Activated naive CD8-positive, alpha-beta T cell treated with anti-CD3 and anti-CD28 coated beads, Interleukin-2, amount 50 U/mL, for 24 hours (primary cell): ENCODE measurements around the gene MUC4.
"Not testable (repeated sequence)": the region's sequence is repeated elsewhere in the genome, so short reads cannot be mapped to it uniquely, and the experiment has no call there.

Source experiments
- ATAC-seq: fragments of 150-1000 bp; cut with Tn5 transposase; one replicate; pipeline ENCODE4 v1.10.0; 2021
- DNase-seq: peaks from one replicate; pipeline ENCODE4 v3.0.0; 2021
- H3K27ac Mint-ChIP-seq: one replicate; pipeline ENCODE4 v1.8.0; 2021; ENCODE audit warnings: mild to moderate bottlenecking, mixed read lengths
- H3K27me3 Mint-ChIP-seq: one replicate; pipeline ENCODE4 v1.8.0; 2021; ENCODE audit warnings: mixed read lengths
- H3K36me3 Mint-ChIP-seq: one replicate; pipeline ENCODE4 v1.8.0; 2021; ENCODE audit warnings: low read depth, mixed read lengths
- H3K4me1 Mint-ChIP-seq: one replicate; pipeline ENCODE4 v1.8.0; 2021; ENCODE audit warnings: mixed read lengths
- H3K4me3 Mint-ChIP-seq: one replicate; pipeline ENCODE4 v1.8.0; 2021; ENCODE audit warnings: mild to moderate bottlenecking, moderate library complexity, mixed read lengths
- H3K9me3 Mint-ChIP-seq: one replicate; pipeline ENCODE4 v1.8.0; 2021; ENCODE audit warnings: mixed read lengths

The MUC4 gene

DNA sequence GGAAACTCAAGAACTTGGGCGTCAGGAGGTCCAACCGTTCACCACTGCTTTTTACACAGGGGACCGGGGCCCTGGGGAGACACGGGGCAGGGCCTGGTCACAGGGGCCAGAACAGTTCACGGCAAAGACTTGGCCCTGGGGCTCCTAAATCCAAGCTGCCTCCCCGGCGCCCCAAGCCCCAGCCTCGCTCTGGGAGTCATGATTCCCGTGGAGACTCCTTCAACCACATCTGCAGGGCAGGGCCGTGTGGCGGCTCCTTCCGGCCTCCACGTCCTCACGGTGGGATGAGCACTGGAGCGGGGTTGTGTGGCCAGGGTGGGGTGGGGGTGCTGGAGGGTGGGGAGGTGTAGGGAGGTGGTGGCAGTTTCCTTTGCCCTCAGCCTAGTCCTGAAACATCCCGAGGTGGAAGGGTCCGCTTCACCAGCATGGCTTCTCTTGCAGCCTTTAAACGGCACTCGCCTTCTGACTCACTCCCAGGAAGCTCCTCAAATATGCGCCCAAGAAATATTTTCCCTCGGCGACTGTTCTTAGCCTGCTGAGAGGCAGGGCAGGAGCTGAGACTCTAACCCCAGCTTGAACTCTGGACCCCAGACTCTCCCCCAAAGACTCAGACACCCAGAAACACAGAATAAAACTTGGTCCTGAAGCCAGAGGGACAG lies 1.8 kb downstream of the MUC4 start:
- Mint-ChIP-seq H3K4me1 (peaks cover 10% of the 10 kb centered on the region), H3K36me3 (no peaks in the 10 kb centered on the region), H3K27ac (no peak overlapping the region), H3K27me3 (peaks cover 11% of the 10 kb centered on the region), H3K4me3 (no peak overlapping the region), H3K9me3 (no peaks in the 10 kb centered on the region)
- ATAC-seq (no peak), DNase-seq (no peak)

DNA sequence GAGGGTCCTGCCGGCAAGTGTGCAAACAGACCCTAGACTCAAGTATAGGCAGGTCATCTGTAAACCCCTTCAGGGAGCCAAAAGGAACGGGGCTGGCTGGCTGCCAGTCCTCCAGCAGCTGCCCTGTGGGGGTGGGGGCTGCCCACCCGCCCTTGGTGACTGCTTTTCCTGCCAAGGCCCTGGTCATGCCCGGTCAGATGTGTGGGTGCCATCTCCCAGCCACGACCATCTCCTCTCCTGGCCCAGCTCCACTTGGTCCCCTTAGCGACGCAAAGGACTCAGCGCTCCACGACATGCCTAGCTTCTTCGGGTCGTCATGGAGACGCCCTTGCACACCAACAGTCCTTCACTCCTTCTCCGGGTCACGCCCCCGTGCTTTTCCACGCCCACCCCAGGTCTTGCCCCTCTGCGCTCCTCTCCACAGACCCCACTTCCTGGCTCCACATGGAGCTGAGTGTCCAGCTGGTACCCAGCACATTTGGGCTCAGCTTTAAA lies 2.4 kb downstream of the MUC4 start:
- ATAC-seq (no peak), DNase-seq (no peak)
- Mint-ChIP-seq H3K4me3 (no peak overlapping the region), H3K27me3 (peaks cover 11% of the 10 kb centered on the region), H3K36me3 (no peaks in the 10 kb centered on the region), H3K9me3 (no peaks in the 10 kb centered on the region), H3K27ac (no peak overlapping the region), H3K4me1 (peaks cover 16% of the 10 kb centered on the region)

DNA sequence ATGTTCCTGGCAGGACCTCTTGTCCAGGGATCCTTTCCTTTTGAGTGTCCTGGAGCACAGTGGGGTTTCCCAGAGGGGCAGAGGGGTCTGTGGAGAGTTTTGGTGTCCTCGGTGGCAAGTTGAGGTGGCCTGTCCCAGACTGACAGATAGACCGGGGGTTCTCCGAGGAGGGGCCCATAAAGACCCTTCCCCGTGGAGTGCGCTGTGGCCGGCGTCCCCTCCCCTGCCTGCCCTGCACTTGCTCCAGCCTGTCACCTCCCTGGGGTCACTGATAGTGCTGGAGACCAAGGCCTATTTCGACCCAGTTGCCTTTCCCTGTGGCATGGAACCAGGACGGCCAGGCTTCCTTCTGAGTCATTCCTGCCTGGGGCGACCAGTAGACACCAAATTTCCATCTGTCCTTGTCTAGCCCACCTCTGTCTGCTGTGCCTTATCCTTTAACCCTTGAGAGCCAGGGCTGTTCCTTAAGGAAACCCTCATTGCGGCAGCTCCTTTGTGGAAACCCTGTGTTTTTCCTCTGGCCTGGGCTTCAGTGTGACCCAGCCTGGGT lies 2.9 kb downstream of the MUC4 start:
- Mint-ChIP-seq H3K9me3 (no peaks in the 10 kb centered on the region), H3K27me3 (peaks cover 11% of the 10 kb centered on the region), H3K4me3 (no peak overlapping the region), H3K36me3 (no peaks in the 10 kb centered on the region), H3K27ac (no peak overlapping the region), H3K4me1 (peaks cover 21% of the 10 kb centered on the region)
- no peak for ATAC-seq
- no peak for DNase-seq

DNA sequence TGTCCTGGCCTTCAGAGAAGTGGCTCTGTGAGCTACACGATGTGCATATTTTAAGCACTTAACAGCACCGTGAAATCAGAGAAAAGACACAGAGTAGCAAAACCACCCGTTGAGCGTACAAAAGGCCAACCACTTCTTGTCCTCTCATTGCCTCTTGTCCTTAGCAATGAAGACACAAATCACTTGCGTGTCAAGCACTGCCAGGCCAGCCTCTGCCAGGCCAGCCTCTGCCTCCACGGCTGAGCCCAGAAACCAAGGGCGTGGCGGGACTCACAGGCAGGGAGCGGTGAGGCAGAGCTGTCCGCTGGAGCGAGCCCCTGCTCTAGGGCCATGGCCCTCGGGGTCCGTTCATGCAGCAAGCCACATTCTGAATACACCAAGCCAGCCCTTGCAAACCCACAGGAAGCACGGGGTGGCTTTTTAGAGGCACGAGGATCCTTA lies 4.0 kb downstream of the MUC4 start:
- Mint-ChIP-seq H3K9me3 (no peaks in the 10 kb centered on the region), H3K27me3 (peaks cover 14% of the 10 kb centered on the region), H3K4me1 (peaks cover 31% of the 10 kb centered on the region), H3K4me3 (no peak overlapping the region), H3K27ac (no peak overlapping the region), H3K36me3 (no peaks in the 10 kb centered on the region)
- no peak for ATAC-seq
- DNase-seq, result no peak

DNA sequence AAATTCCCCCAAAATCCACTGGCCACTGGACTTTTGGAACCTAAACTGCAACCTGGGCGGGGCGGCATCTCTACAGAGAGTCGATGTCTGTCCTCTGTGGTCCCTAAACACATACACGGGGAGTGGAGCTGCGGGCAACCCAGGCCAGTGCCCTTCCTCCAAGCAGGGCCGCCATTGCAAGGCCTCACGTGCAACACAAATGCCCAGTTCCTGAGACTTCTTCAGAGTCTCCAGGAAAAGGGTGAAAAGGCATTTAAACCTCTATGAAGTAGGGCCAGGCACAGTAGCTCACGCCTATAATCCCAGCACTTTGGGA lies 4.9 kb downstream of the MUC4 start:
- Mint-ChIP-seq H3K27ac (no peak overlapping the region), H3K36me3 (no peaks in the 10 kb centered on the region), H3K9me3 (no peaks in the 10 kb centered on the region), H3K27me3 (peaks cover 14% of the 10 kb centered on the region), H3K4me1 (peaks cover 39% of the 10 kb centered on the region), H3K4me3 (no peak overlapping the region)
- no peak for ATAC-seq
- no peak for DNase-seq

DNA sequence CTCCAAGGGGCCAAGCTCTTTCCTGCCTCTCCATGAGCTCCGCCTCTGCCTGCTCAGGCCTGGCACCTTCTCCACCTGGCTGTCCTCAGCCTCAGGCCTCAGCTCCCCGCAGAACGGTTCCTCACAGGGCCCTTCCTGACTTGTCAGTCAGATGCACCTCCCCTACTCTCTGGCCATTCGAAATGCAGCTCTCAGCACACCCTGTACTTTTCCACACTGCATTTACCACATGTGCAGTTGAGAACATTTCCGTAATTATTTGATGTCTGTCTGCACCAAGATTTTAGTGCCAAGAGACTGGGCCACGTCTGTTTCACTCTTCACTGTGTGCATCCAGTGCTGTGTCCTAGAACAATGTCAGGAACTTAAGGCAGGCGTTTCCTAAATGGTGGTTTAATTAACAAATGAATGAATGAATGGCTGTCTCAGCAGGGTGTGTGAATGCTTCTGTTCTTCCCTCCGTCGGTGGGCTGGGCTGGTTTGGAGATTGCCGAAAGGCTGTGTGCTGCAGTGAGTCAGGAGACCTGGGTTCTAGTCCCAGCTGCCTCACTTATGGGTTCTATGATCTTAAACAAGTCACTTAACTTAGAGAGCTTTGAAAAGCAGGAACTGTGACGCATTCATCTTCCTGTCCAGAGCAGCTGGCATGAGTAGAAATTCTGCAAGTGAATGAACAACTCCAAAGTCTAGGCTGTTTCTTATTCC lies 5.4 kb downstream of the MUC4 start:
- ATAC-seq (no peak), DNase-seq (no peak)
- Mint-ChIP-seq H3K9me3 (no peaks in the 10 kb centered on the region), H3K4me3 (no peak overlapping the region), H3K36me3 (no peaks in the 10 kb centered on the region), H3K27me3 (peaks cover 14% of the 10 kb centered on the region), H3K27ac (peak overlapping the region; percentile 63), H3K4me1 (peaks cover 41% of the 10 kb centered on the region)

DNA sequence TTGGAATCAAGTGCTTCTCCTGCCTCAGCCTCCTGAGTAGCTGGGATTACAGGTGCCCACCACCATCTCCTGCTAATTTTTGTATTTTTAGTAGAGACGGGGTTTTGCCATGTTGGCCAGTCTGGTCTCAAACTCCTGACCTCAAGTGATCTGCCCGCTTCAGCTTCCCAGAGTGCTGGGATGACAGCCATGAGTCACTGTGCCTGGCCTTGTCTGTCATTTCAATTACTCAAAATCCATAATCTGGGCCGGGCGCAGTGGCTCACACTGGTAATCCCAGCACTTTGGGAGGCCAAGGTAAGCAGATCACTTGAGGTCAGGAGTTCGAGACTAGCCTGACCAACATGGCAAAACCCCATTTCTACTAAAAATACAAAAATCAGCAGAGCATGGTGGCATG lies 6.1 kb downstream of the MUC4 start:
- H3K27ac Mint-ChIP-seq, H3K4me3 Mint-ChIP-seq, ATAC-seq, DNase-seq, H3K36me3 Mint-ChIP-seq, H3K9me3 Mint-ChIP-seq: not testable (repeated sequence)
- Mint-ChIP-seq H3K4me1 (peaks cover 41% of the 10 kb centered on the region), H3K27me3 (peaks cover 12% of the 10 kb centered on the region)

DNA sequence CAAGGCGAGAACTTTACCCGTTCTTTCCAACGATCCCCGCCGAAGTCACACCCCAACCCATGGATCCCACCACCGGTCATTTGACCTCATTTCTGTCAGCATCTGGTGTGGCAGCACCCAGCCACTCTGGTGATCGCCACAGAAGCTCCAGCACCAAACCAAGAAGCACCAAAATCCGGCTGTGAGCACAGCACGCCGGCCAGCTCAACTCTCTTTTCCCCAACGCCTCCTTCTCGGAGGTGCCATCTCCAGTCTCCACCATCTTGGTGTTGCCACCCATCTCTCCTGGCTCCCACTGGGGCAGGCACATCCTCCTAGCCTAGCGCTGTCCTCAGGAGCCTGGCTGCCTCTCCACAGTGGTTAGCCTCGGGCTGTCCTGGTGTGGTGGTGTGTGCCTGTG lies 6.5 kb downstream of the MUC4 start:
- no peak for DNase-seq
- Mint-ChIP-seq H3K9me3 (no peaks in the 10 kb centered on the region), H3K27me3 (peaks cover 12% of the 10 kb centered on the region), H3K4me1 (peaks cover 41% of the 10 kb centered on the region), H3K4me3 (no peak overlapping the region), H3K36me3 (no peaks in the 10 kb centered on the region), H3K27ac (peak overlapping the region; percentile 42)
- ATAC-seq, result no peak

DNA sequence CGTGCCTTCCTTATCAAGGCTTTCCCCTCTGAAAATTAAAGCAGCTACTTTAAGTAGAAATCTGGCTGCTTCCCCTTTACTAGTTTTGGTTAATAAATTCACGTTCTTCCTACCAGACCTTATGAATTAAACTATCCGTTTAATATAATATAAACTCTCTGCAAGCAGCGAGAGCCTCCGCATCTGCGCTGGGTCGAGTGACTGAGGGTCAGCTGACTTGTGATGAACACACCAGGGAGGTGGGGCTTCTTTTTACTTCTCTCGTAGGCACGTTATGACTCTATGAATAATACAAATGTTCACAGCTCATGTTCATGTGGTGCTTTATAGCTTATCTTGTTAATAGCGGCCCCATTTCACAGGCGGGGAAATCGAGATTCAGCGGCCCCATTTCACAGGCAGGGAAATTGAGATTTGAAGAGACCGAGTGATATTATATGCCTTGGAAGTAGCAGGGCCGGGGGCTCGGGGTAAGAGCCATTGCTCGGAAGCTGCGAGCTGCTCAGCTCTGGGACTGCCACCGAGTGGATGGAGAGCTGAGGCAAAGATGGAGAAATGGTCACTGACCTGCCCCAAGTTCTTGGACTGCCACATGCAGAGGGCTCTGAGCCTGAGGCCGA lies 8.3 kb downstream of the MUC4 start:
- H3K27me3 Mint-ChIP-seq, result peaks cover 12% of the 10 kb centered on the region
- H3K27ac Mint-ChIP-seq, result no peak overlapping the region
- H3K9me3 Mint-ChIP-seq, result no peaks in the 10 kb centered on the region
- peaks cover 41% of the 10 kb centered on the region for H3K4me1 Mint-ChIP-seq
- H3K36me3 Mint-ChIP-seq, result no peaks in the 10 kb centered on the region
- DNase-seq (no peak), ATAC-seq (no peak)
- no peak overlapping the region for H3K4me3 Mint-ChIP-seq

DNA sequence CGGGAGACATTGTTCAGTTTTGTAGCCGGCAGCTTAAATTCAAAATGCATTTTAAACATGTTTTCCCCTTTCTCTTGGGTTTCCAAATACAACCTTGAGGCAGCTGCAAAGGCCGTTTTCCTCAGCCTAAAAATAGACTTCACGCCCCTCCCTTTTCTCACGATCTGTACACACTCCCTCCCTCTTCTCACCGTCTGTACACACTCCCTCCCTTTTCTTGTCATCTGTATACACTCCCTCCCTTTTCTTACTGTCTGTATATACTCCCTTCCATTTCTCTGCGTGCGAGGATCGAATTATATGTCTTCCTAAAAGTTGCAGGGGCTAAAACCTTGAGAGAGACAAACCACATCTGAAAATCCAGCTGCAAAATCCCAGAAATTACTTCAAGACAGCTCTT lies 8.9 kb downstream of the MUC4 start:
- no peaks in the 10 kb centered on the region for H3K36me3 Mint-ChIP-seq
- no peaks in the 10 kb centered on the region for H3K9me3 Mint-ChIP-seq
- H3K27ac Mint-ChIP-seq, result no peak overlapping the region
- no peak overlapping the region for H3K4me3 Mint-ChIP-seq
- H3K4me1 Mint-ChIP-seq, result peaks cover 41% of the 10 kb centered on the region
- H3K27me3 Mint-ChIP-seq, result peaks cover 12% of the 10 kb centered on the region
- ATAC-seq, result no peak
- DNase-seq, result no peak

DNA sequence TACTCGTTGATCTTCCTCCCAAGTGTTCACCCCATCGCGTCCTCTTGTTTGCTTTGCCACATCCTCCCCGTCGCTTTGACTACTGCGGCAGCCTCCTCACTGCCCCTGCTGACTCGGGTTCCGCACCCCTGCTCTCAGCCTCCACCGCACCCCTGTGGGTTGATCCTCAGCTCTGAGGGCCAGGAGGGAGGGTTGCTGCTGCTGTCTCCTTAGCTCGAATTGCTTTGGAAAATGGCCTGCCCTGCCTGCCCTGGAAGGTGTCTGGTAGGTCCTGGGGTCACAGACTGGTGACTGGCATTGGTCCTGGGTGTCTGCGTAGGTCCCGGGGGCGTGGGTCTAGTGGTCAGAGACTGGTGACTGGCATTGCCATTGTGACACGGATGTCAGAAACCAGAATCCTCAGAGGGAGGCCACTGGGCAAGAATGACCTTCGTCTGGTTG lies 9.4 kb downstream of the MUC4 start:
- peaks cover 41% of the 10 kb centered on the region for H3K4me1 Mint-ChIP-seq
- H3K9me3 Mint-ChIP-seq, result no peaks in the 10 kb centered on the region
- H3K27me3 Mint-ChIP-seq, result peaks cover 12% of the 10 kb centered on the region
- ATAC-seq, result peak; percentile 17
- H3K36me3 Mint-ChIP-seq, result no peaks in the 10 kb centered on the region
- H3K27ac Mint-ChIP-seq, result no peak overlapping the region
- DNase-seq, result peak; percentile 35
- H3K4me3 Mint-ChIP-seq, result no peak overlapping the region

DNA sequence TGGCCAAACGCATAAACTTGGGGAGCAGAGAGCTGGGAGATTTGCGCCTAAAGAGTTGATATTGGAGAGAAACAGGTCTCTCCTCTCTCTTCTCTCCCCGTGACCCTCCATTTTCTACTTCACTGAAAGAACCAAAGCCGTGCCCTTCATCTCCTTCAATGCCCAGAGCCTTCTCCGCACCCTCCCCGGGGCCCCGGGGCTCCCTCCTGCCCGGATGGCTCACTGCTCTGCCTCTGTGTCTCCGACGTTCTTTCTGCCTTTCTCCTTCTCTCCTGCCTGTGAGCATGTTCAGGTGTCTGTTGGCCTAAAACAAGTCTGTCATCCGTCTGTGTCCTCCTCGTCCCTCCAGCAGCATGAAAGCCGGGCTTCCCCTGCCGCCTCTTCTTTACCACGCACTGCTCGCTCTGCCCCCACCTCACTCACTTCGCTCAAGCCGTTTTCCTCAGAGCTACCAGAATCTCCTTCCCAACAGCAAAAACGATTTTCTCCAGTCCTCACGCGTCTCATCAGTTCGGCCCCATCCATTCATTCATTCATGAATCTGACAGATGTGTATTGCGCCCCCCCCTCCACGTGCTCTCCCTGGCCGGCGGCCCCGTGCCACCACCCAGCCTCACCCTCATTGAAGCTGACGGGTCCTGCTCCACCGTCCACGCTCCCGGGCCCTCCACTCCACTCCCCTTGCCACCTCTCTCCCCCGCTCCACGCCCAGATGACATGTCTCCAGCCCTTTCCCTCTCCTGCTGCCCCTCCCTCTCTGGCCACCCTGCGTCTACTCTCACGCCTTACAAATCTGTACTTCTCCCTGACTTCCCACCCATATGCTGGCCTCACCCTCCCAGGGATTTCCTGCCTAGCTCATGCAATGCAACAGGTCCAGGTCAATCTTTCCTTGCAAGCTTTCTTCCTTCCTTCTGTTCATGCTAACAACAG lies 10.2 kb downstream of the MUC4 start:
- Mint-ChIP-seq H3K27ac (no peak overlapping the region), H3K36me3 (no peaks in the 10 kb centered on the region), H3K9me3 (no peaks in the 10 kb centered on the region), H3K27me3 (peaks cover 11% of the 10 kb centered on the region), H3K4me1 (peaks cover 41% of the 10 kb centered on the region), H3K4me3 (no peak overlapping the region)
- no peak for DNase-seq
- no peak for ATAC-seq

DNA sequence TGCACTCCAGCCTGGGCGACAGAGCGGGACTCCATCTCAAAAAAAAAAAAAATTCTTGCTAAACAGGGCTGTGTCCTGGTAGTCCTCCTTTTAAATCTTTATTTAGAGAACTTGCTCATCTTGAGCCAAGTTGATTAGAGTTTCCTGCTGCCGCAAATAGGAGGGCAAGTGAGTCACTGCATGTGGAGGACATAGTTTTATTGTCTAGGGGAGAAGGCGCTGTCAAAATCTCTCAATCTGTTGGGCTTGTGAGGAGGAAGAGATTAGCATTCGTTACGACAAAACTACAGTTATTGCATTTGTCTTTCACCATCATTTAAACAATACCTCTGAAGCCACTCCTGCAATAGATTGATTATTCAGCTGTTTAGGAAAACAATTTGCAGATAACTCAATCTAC lies 11.5 kb downstream of the MUC4 start:
- H3K4me1 Mint-ChIP-seq, result peaks cover 34% of the 10 kb centered on the region
- no peaks in the 10 kb centered on the region for H3K9me3 Mint-ChIP-seq
- H3K4me3 Mint-ChIP-seq, result no peak overlapping the region
- ATAC-seq, result no peak
- no peak overlapping the region for H3K27ac Mint-ChIP-seq
- H3K36me3 Mint-ChIP-seq, result no peaks in the 10 kb centered on the region
- DNase-seq, result no peak
- H3K27me3 Mint-ChIP-seq, result peaks cover 8% of the 10 kb centered on the region

DNA sequence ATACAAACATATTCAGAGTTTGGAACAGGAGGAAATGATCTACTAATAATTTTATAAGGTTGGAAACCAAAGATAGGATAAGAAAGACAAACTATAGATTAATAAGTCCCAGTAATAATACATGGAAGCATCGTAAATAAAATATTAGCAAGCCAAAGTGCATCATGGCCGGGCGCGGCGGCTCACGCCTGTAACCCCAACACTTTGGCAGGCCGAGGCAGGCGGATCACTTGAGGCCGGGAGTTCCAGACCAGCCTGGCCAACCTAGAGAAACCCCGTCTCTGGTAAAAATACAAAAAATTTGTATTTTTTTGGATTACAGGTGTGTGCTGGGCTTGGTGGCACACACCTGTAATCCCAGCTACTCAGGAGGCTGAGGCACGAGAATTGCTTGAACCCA lies 14.9 kb downstream of the MUC4 start:
- Mint-ChIP-seq H3K36me3 (no peaks in the 10 kb centered on the region), H3K27ac (no peak overlapping the region), H3K9me3 (peaks cover 4% of the 10 kb centered on the region), H3K4me1 (peaks cover 1% of the 10 kb centered on the region), H3K4me3 (no peak overlapping the region), H3K27me3 (peaks cover 5% of the 10 kb centered on the region)
- DNase-seq (no peak), ATAC-seq (no peak)
